B cell (primary cell): Measurements from ENCODE around the gene FOXK1. TPM values are rescaled to one million over a fixed set of nuclear protein-coding genes. Genes with fewer than 3 reads are reported as not detected.
A peak's percentile ranks its signal among the peaks of the same experiment; 100 is the strongest.

Source experiments
- ATAC-seq: fragments of 200-7000 bp; cut with Tn5 transposase; one replicate; pipeline ENCODE4 v1.10.0; 2021; ENCODE audit warnings: low read depth, mild to moderate bottlenecking, moderate number of reproducible peaks, moderate library complexity
- CTCF ChIA-PET: fragments of 350-600 bp; sonication (Branson Sonifier 250); formaldehyde crosslinking; loops from one replicate; lab custom pipeline; 2021; ENCODE audit warnings: antibody characterized with exemption, inconsistent platforms; lab: Charles Lee
- POLR2A ChIA-PET: fragments of 350-600 bp; sonication (Branson Sonifier 250); formaldehyde crosslinking; loops from one replicate; lab custom pipeline; 2021; ENCODE audit warnings: antibody characterized with exemption; lab: Charles Lee
- DNase-seq: peaks from one replicate; pipeline ENCODE4 v3.0.0; 2013
- H2AFZ ChIP-seq: 2 replicates; pipeline ENCODE4 v1.6.1; 2012; ENCODE audit warnings: mild to moderate bottlenecking, low read depth, low read length; ENCODE audit not compliant: insufficient read depth, poor library complexity, severe bottlenecking
- H3K27ac ChIP-seq, 2 donors: 1 replicate in 1 of 2; 2 replicates in 1 of 2; pipeline ENCODE4 v1.5.1; 2012 to 2013; ENCODE audit warnings: low read length in 2 of 2, mild to moderate bottlenecking in 2 of 2, moderate library complexity in 1 of 2
- H3K27me3 ChIP-seq, 4 experiments: fragments of 200-600 bp in 1 of 4; sonication (generic) in 1 of 4; replicated peaks in 1 of 4; 1 replicate in 2 of 4; 2 replicates in 2 of 4; pipeline versions ENCODE4 v1.6.1 to v1.7.0; 2013 to 2016; ENCODE audit warnings: low read length in 3 of 4, mild to moderate bottlenecking in 2 of 4, mixed read lengths in 1 of 4, moderate library complexity in 1 of 4; ENCODE audit not compliant: insufficient read depth in 4 of 4, control insufficient read depth in 3 of 4; ENCODE audit errors: control extremely low read depth in 1 of 4
- H3K36me3 ChIP-seq, 2 experiments: replicated peaks in 1 of 2; 1 replicate in 1 of 2; 2 replicates in 1 of 2; pipeline versions ENCODE4 v1.6.1 to v1.7.1; 2013; ENCODE audit warnings: low read length in 1 of 2; ENCODE audit not compliant: insufficient read depth in 2 of 2, control insufficient read depth in 1 of 2; ENCODE audit errors: control extremely low read depth in 1 of 2, extremely low read depth in 1 of 2
- H3K4me1 ChIP-seq, 2 donors: fragments of 200-600 bp in 1 of 2; sonication (generic) in 1 of 2; 1 replicate in 1 of 2; 2 replicates in 1 of 2; pipeline versions ENCODE4 v1.5.1 to v1.6.1; 2013 to 2017; ENCODE audit warnings: low read length in 2 of 2; ENCODE audit not compliant: control insufficient read depth in 2 of 2, insufficient read depth in 2 of 2
- H3K4me2 ChIP-seq: replicated peaks from 2 replicates; pipeline ENCODE3; 2012; ENCODE audit warnings: mild to moderate bottlenecking, low read depth, low read length; ENCODE audit not compliant: poor library complexity, severe bottlenecking
- H3K4me3 ChIP-seq, 5 experiments: fragments of 200-600 bp in 1 of 5; sonication (generic) in 1 of 5; 1 replicate in 3 of 5; 2 replicates in 2 of 5; pipeline versions ENCODE4 v1.5.1 to v1.7.0; 2011 to 2016; ENCODE audit warnings: low read length in 4 of 5, mild to moderate bottlenecking in 4 of 5, low read depth in 2 of 5, control low read depth in 1 of 5, moderate library complexity in 1 of 5; ENCODE audit not compliant: insufficient read depth in 1 of 5; ENCODE audit errors: control extremely low read depth in 1 of 5, extremely low read depth in 1 of 5
- H3K79me2 ChIP-seq: fragments of 200-600 bp; sonication (generic); one replicate; pipeline ENCODE4 v1.6.0; 2016; ENCODE audit warnings: low read length; ENCODE audit not compliant: control insufficient read depth, insufficient read depth
- H3K9ac ChIP-seq: fragments of 200-600 bp; sonication (generic); 2 replicates; pipeline ENCODE4 v1.6.1; 2017; ENCODE audit warnings: mild to moderate bottlenecking, low read length, moderate library complexity
- H3K9me3 ChIP-seq, 3 donors: one replicate each; pipeline versions ENCODE4 v1.6.1 to v1.7.1; 2013; ENCODE audit warnings: low read length in 2 of 3; ENCODE audit not compliant: control insufficient read depth in 2 of 3, insufficient read depth in 1 of 3; ENCODE audit errors: control extremely low read depth in 1 of 3
- H4K20me1 ChIP-seq: 2 replicates; pipeline ENCODE4 v1.6.0; 2012; ENCODE audit warnings: mild to moderate bottlenecking, low read length; ENCODE audit not compliant: insufficient read depth, control insufficient read depth, poor library complexity, severe bottlenecking
- H3K27ac Mint-ChIP-seq: one replicate; pipeline ENCODE4 v1.8.0; 2021; ENCODE audit warnings: mixed read lengths
- H3K27me3 Mint-ChIP-seq: one replicate; pipeline ENCODE4 v1.8.0; 2021; ENCODE audit warnings: mixed read lengths
- H3K4me1 Mint-ChIP-seq: one replicate; pipeline ENCODE4 v1.8.0; 2021; ENCODE audit warnings: mixed read lengths
- H3K4me3 Mint-ChIP-seq: one replicate; pipeline ENCODE4 v1.8.0; 2021; ENCODE audit warnings: mixed read lengths
- H3K9me3 Mint-ChIP-seq: one replicate; pipeline ENCODE4 v1.8.0; 2022; ENCODE audit warnings: mixed read lengths; ENCODE audit not compliant: insufficient read depth
- EZH2 ChIP-seq: IDR thresholded peaks from 2 replicates; pipeline ENCODE4 v1.6.1; 2012; ENCODE audit warnings: borderline replicate concordance, low read depth, mild to moderate bottlenecking, moderate library complexity, low read length; ENCODE audit not compliant: insufficient read depth, poor library complexity, severe bottlenecking
- WGBS: methylation state at CpG from one replicate; pipeline ENCODE4 v1.1.5; 2013; ENCODE audit warnings: missing lambda C conversion rate; ENCODE audit not compliant: insufficient coverage; 5-methylcytosine and 5-hydroxymethylcytosine counted together
- intact Hi-C: fragments of 100-400 bp; cut with micrococcal nuclease; formaldehyde crosslinking; loops from one replicate; pipeline ENCODE4 v1.10.0; 2022
- polyA plus RNA-seq: library from polyadenylated mRNA; depleted of rRNA; stranded (reverse); fragments of >200 nt; gene quantifications from 2 replicates; pipeline ENCODE4 v1.2.3, GENCODE V29; 2012
- total RNA-seq, 2 donors: library from RNA; stranded (reverse); fragments of 120-200 nt in 1 of 2; gene quantifications; 1 replicate in 1 of 2; 2 replicates in 1 of 2; pipeline versions ENCODE4 v1.2.3 to v1.2.4, GENCODE V29; 2013 to 2022
- TF ChIP-seq, protein P1 (sequence below): fragments of 200-600 bp; IDR thresholded peaks from one replicate; pipeline ENCODE4 v1.8.0; 2022; ENCODE audit warnings: antibody characterized with exemption, mild to moderate bottlenecking

Gene FOXK1
- total and polyA plus RNA-seq, 2 donors (not counting 1 experiment from before 2014, with no cell fraction given), result 17.9 to 56.2 TPM

DNA sequence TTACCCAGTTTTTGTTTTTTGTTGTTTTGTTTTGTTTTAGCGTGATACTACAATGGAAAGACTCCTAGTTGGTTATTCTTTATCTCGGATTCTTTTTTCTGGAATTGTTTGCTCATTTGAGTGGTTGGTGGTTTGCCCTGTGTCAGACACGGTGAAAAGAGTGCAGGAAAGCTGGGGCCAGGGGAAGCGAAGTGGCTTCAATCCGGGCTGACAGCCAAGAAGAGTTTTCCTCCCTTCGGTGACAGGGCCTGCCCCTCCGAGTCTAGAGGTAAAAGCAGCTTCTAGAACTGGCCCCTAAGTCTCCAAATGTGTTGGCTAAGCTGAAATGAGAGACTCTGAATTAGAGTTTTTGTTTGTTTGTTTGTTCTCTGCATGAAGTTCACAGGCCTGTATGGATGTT lies 87.7 kb downstream of the FOXK1 start:
- TF ChIP-seq EZH2, result no peak
- TF ChIP-seq, protein P1, sequence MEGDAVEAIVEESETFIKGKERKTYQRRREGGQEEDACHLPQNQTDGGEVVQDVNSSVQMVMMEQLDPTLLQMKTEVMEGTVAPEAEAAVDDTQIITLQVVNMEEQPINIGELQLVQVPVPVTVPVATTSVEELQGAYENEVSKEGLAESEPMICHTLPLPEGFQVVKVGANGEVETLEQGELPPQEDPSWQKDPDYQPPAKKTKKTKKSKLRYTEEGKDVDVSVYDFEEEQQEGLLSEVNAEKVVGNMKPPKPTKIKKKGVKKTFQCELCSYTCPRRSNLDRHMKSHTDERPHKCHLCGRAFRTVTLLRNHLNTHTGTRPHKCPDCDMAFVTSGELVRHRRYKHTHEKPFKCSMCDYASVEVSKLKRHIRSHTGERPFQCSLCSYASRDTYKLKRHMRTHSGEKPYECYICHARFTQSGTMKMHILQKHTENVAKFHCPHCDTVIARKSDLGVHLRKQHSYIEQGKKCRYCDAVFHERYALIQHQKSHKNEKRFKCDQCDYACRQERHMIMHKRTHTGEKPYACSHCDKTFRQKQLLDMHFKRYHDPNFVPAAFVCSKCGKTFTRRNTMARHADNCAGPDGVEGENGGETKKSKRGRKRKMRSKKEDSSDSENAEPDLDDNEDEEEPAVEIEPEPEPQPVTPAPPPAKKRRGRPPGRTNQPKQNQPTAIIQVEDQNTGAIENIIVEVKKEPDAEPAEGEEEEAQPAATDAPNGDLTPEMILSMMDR, result no peak
- Histone ChIP-seq H3K27me3 (no peaks in the 10 kb centered on the region), H3K4me3 (no peak overlapping the region), H3K36me3 (peaks cover 0 to 7% of the 10 kb centered on the region in 2 experiments), H3K9me3 (no peaks in the 10 kb centered on the region), H2AFZ (no peak overlapping the region), H3K9ac (no peak overlapping the region), H3K4me2 (no peak overlapping the region), H3K27ac (peak overlapping the region in 1 of 2 donors; percentile 33), H3K4me1 (peaks cover 6 to 7% of the 10 kb centered on the region in 2 donors), H4K20me1 (peaks cover 6% of the 10 kb centered on the region), H3K79me2 (no peaks in the 10 kb centered on the region)
- intact Hi-C loops, result no loop called here
- ChIA-PET POLR2A (no interaction called here), CTCF (no interaction called here)
- Mint-ChIP-seq H3K4me3 (no peak overlapping the region), H3K4me1 (peaks cover 9% of the 10 kb centered on the region), H3K27ac (no peak overlapping the region), H3K27me3 (no peaks in the 10 kb centered on the region), H3K9me3 (no peaks in the 10 kb centered on the region)
- 30% methylated on average over 7 of the region's 7 CpGs for WGBS
- ATAC-seq, result no peak
- DNase-seq, result no peak

DNA sequence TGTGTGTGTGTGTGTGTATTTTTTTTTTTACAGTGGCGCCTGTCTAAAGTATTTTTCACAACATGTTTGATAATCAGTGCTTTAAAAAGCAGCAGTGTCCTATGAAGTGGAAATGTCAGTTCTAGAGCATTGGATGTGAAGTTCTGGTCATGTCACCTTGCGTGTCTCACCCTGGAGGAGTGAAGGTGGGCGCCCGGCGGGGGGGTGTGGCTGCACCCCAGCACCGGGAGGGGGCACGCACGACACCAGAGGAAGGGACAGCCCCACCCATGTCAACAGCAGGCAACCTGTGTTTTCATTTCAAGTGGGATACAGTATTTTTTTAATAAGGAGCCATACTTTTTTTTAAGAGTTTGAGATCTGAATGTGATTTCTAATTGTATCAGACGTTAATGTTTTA lies 88.8 kb downstream of the FOXK1 start:
- H2AFZ ChIP-seq, result no peak overlapping the region
- H3K4me1 ChIP-seq, result peaks cover 7 to 9% of the 10 kb centered on the region in 2 donors
- H3K27me3 ChIP-seq, result no peaks in the 10 kb centered on the region
- DNase-seq (no peak), ATAC-seq (no peak)
- H3K79me2 ChIP-seq, result peaks cover 3% of the 10 kb centered on the region
- no peak overlapping the region for H3K4me3 ChIP-seq
- intact Hi-C loops, result no loop called here
- TF ChIP-seq, protein P1, result no peak
- TF ChIP-seq EZH2, result no peak
- Mint-ChIP-seq H3K9me3 (no peaks in the 10 kb centered on the region), H3K27me3 (no peaks in the 10 kb centered on the region), H3K27ac (no peak overlapping the region), H3K4me3 (no peak overlapping the region), H3K4me1 (peaks cover 19% of the 10 kb centered on the region)
- ChIA-PET CTCF (no interaction called here), POLR2A (interaction anchor here (1.1 kb wide), 1 partner anchor 129 kb away, joined by 3 read pairs; no protein-coding TSS in a partner anchor)
- no peak overlapping the region for H3K4me2 ChIP-seq
- no peak overlapping the region for H3K9ac ChIP-seq
- H4K20me1 ChIP-seq, result peaks cover 6% of the 10 kb centered on the region
- WGBS, result 88% methylated on average over 5 of the region's 9 CpGs
- no peaks in the 10 kb centered on the region for H3K9me3 ChIP-seq
- no peak overlapping the region for H3K27ac ChIP-seq
- H3K36me3 ChIP-seq, result peaks cover 0 to 5% of the 10 kb centered on the region in 2 experiments
